Common myeloid progenitor, CD34-positive (primary cell): ENCODE results near the gene PGM5.
A peak's percentile ranks its signal among the peaks of the same experiment; 100 is the strongest.

Experiments used
- CTCF ChIA-PET: fragments of 350-600 bp; sonication (Branson Sonifier 250); formaldehyde crosslinking; loops from one replicate; lab custom pipeline; 2021; ENCODE audit warnings: antibody characterized with exemption; lab: Charles Lee
- POLR2A ChIA-PET: fragments of 350-600 bp; sonication (Branson Sonifier 250); formaldehyde crosslinking; loops from one replicate; lab custom pipeline; 2021; ENCODE audit warnings: antibody characterized with exemption; lab: Charles Lee
- DNase-seq, 3 donors: peaks; one replicate each; pipeline versions ENCODE4 v3.0.0 to v3.0.0-alpha.2; 2013
- H3K27ac ChIP-seq, 2 experiments: 1 replicate in 1 of 2; 2 replicates in 1 of 2; pipeline ENCODE4 v1.7.0; 2013; ENCODE audit warnings: inconsistent platforms in 2 of 2, low read length in 2 of 2, mild to moderate bottlenecking in 2 of 2, low read depth in 1 of 2, moderate library complexity in 1 of 2; ENCODE audit not compliant: severe bottlenecking in 2 of 2, insufficient read depth in 1 of 2, poor library complexity in 1 of 2
- H3K27me3 ChIP-seq, 5 experiments: replicated peaks in 2 of 5; 1 replicate in 3 of 5; 2 replicates in 2 of 5; pipeline versions ENCODE4 v1.6.1 to v1.7.0; 2013; ENCODE audit warnings: low read length in 4 of 5, mild to moderate bottlenecking in 2 of 5, moderate library complexity in 2 of 5, inconsistent platforms in 1 of 5; ENCODE audit not compliant: insufficient read depth in 5 of 5, control insufficient read depth in 4 of 5
- H3K36me3 ChIP-seq, 4 experiments: 1 replicate in 2 of 4; 2 replicates in 2 of 4; pipeline versions ENCODE4 v1.6.1 to v1.7.0; 2013; ENCODE audit warnings: low read length in 3 of 4, control low read depth in 1 of 4, mild to moderate bottlenecking in 1 of 4; ENCODE audit not compliant: control insufficient read depth in 4 of 4, insufficient read depth in 4 of 4
- H3K4me1 ChIP-seq, 4 experiments: 1 replicate in 3 of 4; 2 replicates in 1 of 4; pipeline versions ENCODE4 v1.6.1 to v1.7.1; 2013; ENCODE audit warnings: low read length in 3 of 4, mild to moderate bottlenecking in 3 of 4, control low read depth in 1 of 4, inconsistent platforms in 1 of 4, moderate library complexity in 1 of 4; ENCODE audit not compliant: control insufficient read depth in 4 of 4, insufficient read depth in 4 of 4; ENCODE audit errors: control extremely low read depth in 1 of 4
- H3K4me3 ChIP-seq, 7 experiments: 1 replicate in 4 of 7; 2 replicates in 3 of 7; pipeline versions ENCODE4 v1.5.1 to v1.7.0; 2013; ENCODE audit warnings: mild to moderate bottlenecking in 7 of 7, low read length in 6 of 7, moderate library complexity in 6 of 7, inconsistent platforms in 2 of 7, low read depth in 2 of 7, control low read depth in 1 of 7; ENCODE audit not compliant: insufficient read depth in 4 of 7, control insufficient read depth in 1 of 7; ENCODE audit errors: extremely low read depth in 1 of 7
- H3K9me3 ChIP-seq, 5 experiments: 1 replicate in 4 of 5; 2 replicates in 1 of 5; pipeline versions ENCODE4 v1.6.1 to v1.7.1; 2013; ENCODE audit warnings: low read length in 4 of 5, mild to moderate bottlenecking in 2 of 5, inconsistent platforms in 1 of 5, low read depth in 1 of 5, moderate library complexity in 1 of 5; ENCODE audit not compliant: control insufficient read depth in 4 of 5, insufficient read depth in 2 of 5; ENCODE audit errors: control extremely low read depth in 1 of 5
- WGBS: methylation state at CpG from one replicate; pipeline ENCODE4 v1.1.5; 2013; ENCODE audit not compliant: insufficient coverage; 5-methylcytosine and 5-hydroxymethylcytosine counted together

The PGM5 gene

GRCh38 chr9:68492806-68493205 is 136.4 kb downstream of the PGM5 start:
- CTCF ChIA-PET: no interaction called here
- DNase-seq: no peak
- Histone ChIP-seq H3K27ac (no peak overlapping the region), H3K36me3 (peaks cover 0 to 5% (median 2%) of the 10 kb centered on the region in 4 experiments), H3K9me3 (no peaks in the 10 kb centered on the region), H3K4me3 (no peak overlapping the region), H3K4me1 (no peaks in the 10 kb centered on the region), H3K27me3 (no peaks in the 10 kb centered on the region)
- 80% methylated on average over 6 of the region's 6 CpGs for WGBS
- POLR2A ChIA-PET: no interaction called here

- ChIA-PET POLR2A (no interaction called here), CTCF (no interaction called here)
- Histone ChIP-seq H3K27ac (no peak overlapping the region), H3K36me3 (peaks cover 0 to 5% (median 2%) of the 10 kb centered on the region in 4 experiments), H3K4me1 (no peaks in the 10 kb centered on the region), H3K4me3 (no peak overlapping the region), H3K27me3 (no peaks in the 10 kb centered on the region), H3K9me3 (no peaks in the 10 kb centered on the region)
- no peak for DNase-seq
Measured at GRCh38 chr9:68493541-68493940, 137.1 kb downstream of the PGM5 start.

GRCh38 chr9:68493958-68494577 is 137.7 kb downstream of the PGM5 start:
- POLR2A ChIA-PET: no interaction called here
- Histone ChIP-seq H3K27ac (no peak overlapping the region), H3K4me3 (no peak overlapping the region), H3K27me3 (no peaks in the 10 kb centered on the region), H3K36me3 (peaks cover 0 to 4% (median under 1%) of the 10 kb centered on the region in 4 experiments), H3K9me3 (no peaks in the 10 kb centered on the region), H3K4me1 (no peaks in the 10 kb centered on the region)
- no peak for DNase-seq
- WGBS: 93% methylated on average over 2 of the region's 3 CpGs
- CTCF ChIA-PET: interaction anchor here (1.0 to 2.0 kb wide), 2 partner anchors 13 to 66 kb away, joined by 3 to 9 read pairs; no protein-coding TSS in a partner anchor

- no peak for DNase-seq
- ChIA-PET CTCF (interaction anchor here (1.0 to 2.0 kb wide), 2 partner anchors 12 to 67 kb away, joined by 3 to 9 read pairs; no protein-coding TSS in a partner anchor), POLR2A (no interaction called here)
- H3K4me1 ChIP-seq: no peaks in the 10 kb centered on the region
- WGBS: 80% methylated on average over 1 of the region's 1 CpG
- no peak overlapping the region for H3K27ac ChIP-seq
- peaks cover 0 to 7% (median 0%) of the 10 kb centered on the region in 4 experiments for H3K36me3 ChIP-seq
- no peaks in the 10 kb centered on the region for H3K27me3 ChIP-seq
- no peaks in the 10 kb centered on the region for H3K9me3 ChIP-seq
- no peak overlapping the region for H3K4me3 ChIP-seq
Measured at GRCh38 chr9:68495247-68495646, 138.8 kb downstream of the PGM5 start.

- Histone ChIP-seq H3K27me3 (no peaks in the 10 kb centered on the region), H3K4me1 (no peaks in the 10 kb centered on the region), H3K9me3 (no peaks in the 10 kb centered on the region), H3K4me3 (no peak overlapping the region), H3K36me3 (peaks cover 0 to 7% (median 0%) of the 10 kb centered on the region in 4 experiments), H3K27ac (no peak overlapping the region)
- ChIA-PET POLR2A (no interaction called here), CTCF (no interaction called here)
- no peak for DNase-seq
Measured at GRCh38 chr9:68496356-68496755, 139.9 kb downstream of the PGM5 start.

- ChIA-PET CTCF (interaction anchor here (1.0 kb wide), 1 partner anchor 15 kb away, joined by 3 read pairs; no protein-coding TSS in a partner anchor), POLR2A (no interaction called here)
- Histone ChIP-seq H3K4me3 (no peak overlapping the region), H3K4me1 (no peaks in the 10 kb centered on the region), H3K36me3 (peaks cover 0 to 7% (median 0%) of the 10 kb centered on the region in 4 experiments), H3K27me3 (no peaks in the 10 kb centered on the region), H3K27ac (no peak overlapping the region), H3K9me3 (no peaks in the 10 kb centered on the region)
- DNase-seq: no peak
- 100% methylated on average over 1 of the region's 1 CpG for WGBS
Measured at GRCh38 chr9:68497629-68498028, 141.2 kb downstream of the PGM5 start.

GRCh38 chr9:68498816-68499215 is 142.4 kb downstream of the PGM5 start:
- WGBS: 92% methylated on average over 1 of the region's 2 CpGs

More at GRCh38 chr9:68498816-68499215, 142.4 kb downstream of the PGM5 start:
- CTCF ChIA-PET: interaction anchor here (2.1 kb wide), 1 partner anchor 69 kb away, joined by 6 read pairs; no protein-coding TSS in a partner anchor
- Histone ChIP-seq H3K4me3 (no peak overlapping the region), H3K27ac (no peak overlapping the region), H3K27me3 (no peaks in the 10 kb centered on the region), H3K9me3 (no peaks in the 10 kb centered on the region), H3K4me1 (no peaks in the 10 kb centered on the region), H3K36me3 (peaks cover 0 to 6% (median 0%) of the 10 kb centered on the region in 4 experiments)
- POLR2A ChIA-PET: no interaction called here
- peak in 1 of 3 donors; percentile 14 for DNase-seq
